ENCODE results near the gene SSPN. TPM values are rescaled to one million over a fixed set of nuclear protein-coding genes. Genes with fewer than 3 reads are reported as not detected.

The SSPN gene
- total and polyA plus RNA-seq, 9 of the 15 experiments (the other 6 are each of a cell fraction or from before 2014, with no cell fraction given) = 0.40 TPM; not detected in 8

DNA sequence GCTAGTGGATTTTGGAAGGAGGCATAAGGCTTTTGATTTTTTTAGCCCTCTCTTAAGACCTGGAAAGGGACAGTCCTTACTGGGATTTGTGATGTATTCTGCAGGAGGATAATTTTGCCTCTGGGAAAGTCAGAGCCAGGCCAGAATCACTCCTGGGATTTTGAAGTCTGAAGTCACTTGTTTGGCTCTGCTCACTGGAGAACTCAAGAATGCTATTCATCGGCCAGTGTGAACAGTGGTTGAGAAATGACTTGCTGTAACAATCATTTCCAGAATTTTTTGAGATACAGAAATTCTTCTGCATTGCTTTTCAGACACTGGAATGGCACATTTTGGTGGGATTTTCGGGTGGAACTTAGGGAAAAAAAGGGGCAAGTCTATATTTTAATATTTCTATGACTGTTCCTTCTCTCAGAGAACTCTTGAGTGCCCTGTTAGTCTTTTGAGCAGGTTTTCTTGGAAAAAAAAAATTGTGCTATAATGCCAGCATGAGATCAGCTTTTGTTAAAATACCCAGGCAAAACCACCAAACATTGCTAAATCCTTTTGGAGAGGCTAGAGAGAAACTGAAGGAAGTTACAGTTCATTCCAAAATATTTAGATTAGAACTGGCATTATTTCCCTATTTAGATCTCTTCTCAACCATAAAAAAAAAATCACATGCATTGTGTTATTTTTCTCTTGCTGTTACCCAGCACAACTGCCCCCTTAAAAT is 44.5 kb upstream of the SSPN start:
- FAIRE-seq (no peak), DNase-seq (ENCODE audit: extremely low read depth in 1 of 4, low spot score in 3 of 4) (no peak), ATAC-seq (no peak)
- Histone ChIP-seq H3K4me3 (no peak overlapping the region), H3K79me2 (ENCODE audit: control insufficient read depth, insufficient read depth, low read length) (no peaks in the 10 kb centered on the region), H3K4me1 (replicated peaks in 1 of 2; ENCODE audit: control insufficient read depth in 2 of 2, insufficient read depth in 2 of 2, low read length in 2 of 2) (no peaks in the 10 kb centered on the region; a peak in 1 of 5 replicates), H3K27me3 (ENCODE audit: control insufficient read depth in 2 of 2, insufficient read depth in 2 of 2, low read length in 2 of 2) (peaks cover 2 to 4% of the 10 kb centered on the region in 2 experiments; a peak in 4 of 5 replicates), H3K9me3 (replicated peaks; ENCODE audit: control insufficient read depth, insufficient read depth, low read depth, low read length) (no peaks in the 10 kb centered on the region), H3K36me3 (ENCODE audit: control insufficient read depth, insufficient read depth, low read length) (no peaks in the 10 kb centered on the region), H3K9me1 (ENCODE audit: control insufficient read depth, insufficient read depth, low read length) (no peaks in the 10 kb centered on the region), H2AFZ (ENCODE audit: low read depth, low read length) (no peak overlapping the region), H3K4me2 (ENCODE audit: insufficient read depth, low read length) (no peak overlapping the region), H3K27ac (ENCODE audit: extremely low read depth, low read depth, low read length) (no peak overlapping the region), H4K20me1 (replicated peaks; ENCODE audit: control insufficient read depth, insufficient read depth, low read length) (no peaks in the 10 kb centered on the region), H3K9ac (ENCODE audit: insufficient read depth in 1 of 2, low read depth in 2 of 2, low read length in 2 of 2) (no peak overlapping the region)
- ChIA-PET CTCF (ENCODE audit: low intra/inter-chr PET ratio) (no interaction called here), POLR2A (interaction anchor here (1.4 kb wide), 1 partner anchor 32 kb away, joined by 3 read pairs; no protein-coding TSS in a partner anchor)
- 0% methylated on average over 2 of the region's 2 CpGs for WGBS (ENCODE audit: insufficient coverage, low coverage, missing lambda C conversion rate)
- BruUV-seq (replicated peaks) = no TSS peak
- in situ Hi-C loops (cut with MboI) = no loop called here
- intact Hi-C loops (cut with micrococcal nuclease) = no loop called here
- TF ChIP-seq JUND (IDR thresholded peaks at IDR 0.05; ENCODE audit: borderline replicate concordance, low read depth, low read length) (no peak), JUND (tag; IDR thresholded peaks at IDR 0.05; ENCODE audit: borderline replicate concordance, low read depth, low read length) (no peak), RBM22 (IDR thresholded peaks at IDR 0.05; ENCODE audit: low read depth, low read length, poor library complexity, severe bottlenecking) (no peak), CXXC5 (CRISPR knock-in tag; IDR thresholded peaks at IDR 0.05) (no peak), NRF1 (conservative IDR thresholded peaks at IDR 0.05 in 1 of 2, IDR thresholded peaks at IDR 0.05 in 1 of 2) (no peak), MTF1 (CRISPR knock-in tag; IDR thresholded peaks at IDR 0.05; ENCODE audit: borderline replicate concordance) (no peak), TAF7 (tag; IDR thresholded peaks at IDR 0.05) (no peak), ZNF140 (CRISPR knock-in tag; IDR thresholded peaks at IDR 0.05) (no peak), CTBP1 (IDR thresholded peaks at IDR 0.05; ENCODE audit: borderline replicate concordance) (no peak), GABPB1 (CRISPR knock-in tag; IDR thresholded peaks at IDR 0.05) (no peak), CC2D1A (IDR thresholded peaks at IDR 0.05) (no peak), POLR2AphosphoS5 (IDR thresholded peaks at IDR 0.05; ENCODE audit: control insufficient read depth, insufficient read depth, low read depth, low read length) (no peak), MBD2 (IDR thresholded peaks at IDR 0.05; ENCODE audit: borderline replicate concordance, low read depth) (no peak), ZBTB17 (CRISPR knock-in tag; IDR thresholded peaks at IDR 0.05) (no peak), ZC3H8 (IDR thresholded peaks at IDR 0.05) (no peak), RUNX1 (IDR thresholded peaks at IDR 0.05; ENCODE audit: low read depth) (no peak)
- TF ChIP-seq, protein P1, sequence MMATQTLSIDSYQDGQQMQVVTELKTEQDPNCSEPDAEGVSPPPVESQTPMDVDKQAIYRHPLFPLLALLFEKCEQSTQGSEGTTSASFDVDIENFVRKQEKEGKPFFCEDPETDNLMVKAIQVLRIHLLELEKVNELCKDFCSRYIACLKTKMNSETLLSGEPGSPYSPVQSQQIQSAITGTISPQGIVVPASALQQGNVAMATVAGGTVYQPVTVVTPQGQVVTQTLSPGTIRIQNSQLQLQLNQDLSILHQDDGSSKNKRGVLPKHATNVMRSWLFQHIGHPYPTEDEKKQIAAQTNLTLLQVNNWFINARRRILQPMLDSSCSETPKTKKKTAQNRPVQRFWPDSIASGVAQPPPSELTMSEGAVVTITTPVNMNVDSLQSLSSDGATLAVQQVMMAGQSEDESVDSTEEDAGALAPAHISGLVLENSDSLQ (IDR thresholded peaks at IDR 0.05) = no peak
- TF ChIP-seq, protein P2, sequence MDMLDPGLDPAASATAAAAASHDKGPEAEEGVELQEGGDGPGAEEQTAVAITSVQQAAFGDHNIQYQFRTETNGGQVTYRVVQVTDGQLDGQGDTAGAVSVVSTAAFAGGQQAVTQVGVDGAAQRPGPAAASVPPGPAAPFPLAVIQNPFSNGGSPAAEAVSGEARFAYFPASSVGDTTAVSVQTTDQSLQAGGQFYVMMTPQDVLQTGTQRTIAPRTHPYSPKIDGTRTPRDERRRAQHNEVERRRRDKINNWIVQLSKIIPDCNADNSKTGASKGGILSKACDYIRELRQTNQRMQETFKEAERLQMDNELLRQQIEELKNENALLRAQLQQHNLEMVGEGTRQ (CRISPR knock-in tag; IDR thresholded peaks at IDR 0.05) = no peak
- TF ChIP-seq, protein P3, sequence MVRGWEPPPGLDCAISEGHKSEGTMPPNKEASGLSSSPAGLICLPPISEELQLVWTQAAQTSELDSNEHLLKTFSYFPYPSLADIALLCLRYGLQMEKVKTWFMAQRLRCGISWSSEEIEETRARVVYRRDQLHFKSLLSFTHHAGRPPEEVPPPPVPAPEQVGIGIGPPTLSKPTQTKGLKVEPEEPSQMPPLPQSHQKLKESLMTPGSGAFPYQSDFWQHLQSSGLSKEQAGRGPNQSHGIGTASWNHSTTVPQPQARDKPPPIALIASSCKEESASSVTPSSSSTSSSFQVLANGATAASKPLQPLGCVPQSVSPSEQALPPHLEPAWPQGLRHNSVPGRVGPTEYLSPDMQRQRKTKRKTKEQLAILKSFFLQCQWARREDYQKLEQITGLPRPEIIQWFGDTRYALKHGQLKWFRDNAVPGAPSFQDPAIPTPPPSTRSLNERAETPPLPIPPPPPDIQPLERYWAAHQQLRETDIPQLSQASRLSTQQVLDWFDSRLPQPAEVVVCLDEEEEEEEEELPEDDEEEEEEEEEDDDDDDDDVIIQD (CRISPR knock-in tag; IDR thresholded peaks at IDR 0.05) = no peak
- TF ChIP-seq, protein P4, sequence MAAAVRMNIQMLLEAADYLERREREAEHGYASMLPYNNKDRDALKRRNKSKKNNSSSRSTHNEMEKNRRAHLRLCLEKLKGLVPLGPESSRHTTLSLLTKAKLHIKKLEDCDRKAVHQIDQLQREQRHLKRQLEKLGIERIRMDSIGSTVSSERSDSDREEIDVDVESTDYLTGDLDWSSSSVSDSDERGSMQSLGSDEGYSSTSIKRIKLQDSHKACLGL (CRISPR knock-in tag; IDR thresholded peaks at IDR 0.05; ENCODE audit: borderline replicate concordance, poor library complexity, severe bottlenecking) = no peak

Measured in K562 (cell line).